ENCODE measurements around the gene C10orf105.

The C10orf105 gene

DNA sequence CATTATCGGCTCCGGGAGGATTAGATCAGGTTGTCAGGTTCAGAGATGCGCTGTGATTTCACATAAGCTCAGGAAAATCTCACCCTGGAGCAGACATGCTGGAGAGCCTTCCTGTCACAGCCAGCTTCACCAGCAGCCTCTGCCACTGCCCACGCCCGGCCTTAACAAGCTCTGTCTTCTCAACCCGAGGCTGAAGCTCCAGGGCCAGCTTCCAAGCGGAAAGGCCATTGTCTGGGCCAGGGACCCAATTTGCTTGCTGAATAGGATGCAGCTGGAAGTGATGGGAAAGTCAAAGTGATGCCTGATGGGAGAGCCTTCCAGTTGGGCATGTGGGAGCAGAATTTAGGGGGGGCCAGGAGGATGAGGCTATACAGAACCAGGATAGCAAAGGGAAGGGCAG is 36.3 kb downstream of the C10orf105 start:
- DNase-seq = peak in 15 of 58 donors; percentile 4 to 39 (median 16)

DNA sequence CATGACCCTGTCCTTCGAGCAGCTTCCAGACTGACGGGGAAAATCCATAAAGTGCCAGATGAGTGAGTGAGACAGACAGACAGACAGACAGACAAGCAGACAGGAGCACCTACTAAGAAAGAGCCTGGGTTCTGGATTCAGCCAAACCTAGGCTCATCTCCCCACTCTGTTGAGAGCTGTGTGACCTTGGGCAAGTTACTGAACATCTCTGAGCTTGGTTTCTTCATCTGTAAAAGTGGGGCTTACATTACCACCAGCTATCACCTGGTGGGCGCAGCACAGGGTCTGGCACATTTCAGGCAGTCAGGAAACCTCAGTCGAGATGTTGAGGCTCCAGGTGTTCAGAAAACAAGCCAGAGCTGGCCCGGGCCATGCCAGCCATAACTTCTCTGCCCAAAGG is 37.6 kb downstream of the C10orf105 start:
- DNase-seq = no peak

DNA sequence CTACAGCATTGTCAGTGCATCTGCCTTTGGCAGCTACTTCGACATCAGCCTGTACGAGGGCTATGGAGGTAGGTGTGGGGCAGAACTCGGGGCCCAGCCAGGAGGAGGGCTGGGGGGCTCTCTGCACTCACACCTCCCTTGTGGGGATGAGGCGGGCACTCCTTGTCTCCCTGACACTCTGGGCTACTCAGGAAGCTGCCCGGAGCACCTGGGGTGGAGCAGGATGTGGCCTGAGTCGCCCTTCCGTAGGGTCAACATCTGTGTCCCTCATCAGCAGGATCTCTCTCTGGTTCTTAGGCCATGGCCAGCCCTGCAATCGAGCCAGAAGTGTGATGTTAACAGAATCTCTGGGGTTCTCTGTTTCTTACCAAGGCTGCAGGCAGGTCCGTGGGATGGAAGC is 40.2 kb downstream of the C10orf105 start:
- DNase-seq = no peak

DNA sequence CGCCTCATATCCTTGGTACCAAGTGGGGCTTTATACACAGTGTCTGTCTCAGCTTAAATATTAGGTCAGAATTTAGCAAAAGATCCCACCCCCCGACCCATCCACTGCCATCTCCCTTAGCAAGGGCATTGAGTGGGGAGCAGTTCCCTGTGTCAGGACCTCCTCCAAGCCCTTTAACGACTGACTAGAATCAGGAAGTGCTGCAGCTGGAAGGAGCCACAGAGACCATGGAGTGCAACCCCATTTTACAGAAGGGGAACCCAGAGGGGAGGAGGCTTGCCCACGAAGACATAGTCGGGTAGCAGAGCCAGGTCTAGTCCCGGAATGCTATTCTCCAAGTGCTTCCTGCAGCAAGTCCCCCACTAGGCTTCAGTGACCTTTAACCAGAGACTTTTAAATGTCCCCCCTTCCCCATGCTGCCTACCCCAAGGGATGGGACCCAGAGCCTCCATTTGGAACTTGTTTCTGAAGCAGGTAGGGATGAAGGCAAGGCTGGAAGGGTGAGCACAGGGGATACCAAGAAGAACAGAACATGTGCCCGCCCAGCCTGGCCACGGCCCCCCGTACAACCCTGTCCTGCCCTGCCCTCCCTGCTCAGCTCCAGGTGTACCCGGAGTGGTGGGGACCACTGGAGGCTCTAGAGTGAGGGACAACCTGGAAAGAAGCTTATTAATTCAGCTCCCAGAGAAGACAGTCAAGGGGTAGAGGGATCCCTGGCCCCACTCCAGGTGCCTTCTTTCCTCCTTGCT is 41.3 kb downstream of the C10orf105 start:
- DNase-seq = no peak

DNA sequence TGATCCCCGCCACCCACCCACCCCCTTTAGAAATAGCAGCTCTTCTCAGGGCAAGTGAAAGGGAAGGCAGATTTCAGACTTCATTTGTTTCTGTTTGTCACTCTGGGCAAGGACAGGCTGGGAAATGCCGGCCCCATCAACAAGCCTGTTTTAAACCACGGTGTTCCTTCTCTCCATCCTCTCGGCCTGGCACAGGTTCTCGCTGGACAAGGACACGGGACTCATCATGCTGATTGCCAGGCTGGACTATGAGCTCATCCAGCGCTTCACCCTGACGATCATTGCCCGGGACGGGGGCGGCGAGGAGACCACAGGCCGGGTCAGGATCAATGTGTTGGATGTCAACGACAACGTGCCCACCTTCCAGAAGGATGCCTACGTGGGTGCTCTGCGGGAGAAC is 42.3 kb downstream of the C10orf105 start:
- no peak for DNase-seq

DNA sequence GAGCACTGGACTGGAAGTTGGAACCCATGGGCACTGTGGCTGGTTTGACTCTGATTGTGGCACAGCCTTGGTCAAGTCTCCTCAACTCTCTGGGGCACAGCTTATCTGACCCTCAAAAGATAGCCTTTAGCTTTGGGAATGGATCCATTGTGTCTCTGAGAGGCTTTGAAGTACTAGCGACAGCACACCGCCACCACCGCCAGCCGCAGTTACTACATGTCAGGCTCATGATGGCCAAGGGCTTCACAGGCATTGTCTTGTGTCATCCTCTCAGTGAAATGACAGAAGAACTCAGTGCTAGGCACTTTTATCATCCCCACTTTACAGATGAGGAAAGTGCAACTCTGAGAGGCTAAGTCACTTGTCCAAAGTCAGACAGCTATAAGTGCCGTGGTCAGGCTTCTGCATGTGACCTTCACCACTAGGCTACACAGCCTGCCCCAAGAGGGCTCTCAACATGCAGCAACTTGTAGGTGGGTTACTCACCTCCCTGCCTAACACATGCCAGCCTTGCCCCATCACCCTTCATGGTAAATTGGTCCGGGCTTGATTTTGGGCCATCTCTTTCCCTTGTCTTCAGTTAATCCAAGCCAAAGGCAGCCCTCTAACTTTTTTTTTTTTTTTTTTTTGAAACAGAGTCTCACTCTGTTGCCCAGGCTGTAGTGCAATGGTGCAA is 44.1 kb downstream of the C10orf105 start:
- no peak for DNase-seq

DNA sequence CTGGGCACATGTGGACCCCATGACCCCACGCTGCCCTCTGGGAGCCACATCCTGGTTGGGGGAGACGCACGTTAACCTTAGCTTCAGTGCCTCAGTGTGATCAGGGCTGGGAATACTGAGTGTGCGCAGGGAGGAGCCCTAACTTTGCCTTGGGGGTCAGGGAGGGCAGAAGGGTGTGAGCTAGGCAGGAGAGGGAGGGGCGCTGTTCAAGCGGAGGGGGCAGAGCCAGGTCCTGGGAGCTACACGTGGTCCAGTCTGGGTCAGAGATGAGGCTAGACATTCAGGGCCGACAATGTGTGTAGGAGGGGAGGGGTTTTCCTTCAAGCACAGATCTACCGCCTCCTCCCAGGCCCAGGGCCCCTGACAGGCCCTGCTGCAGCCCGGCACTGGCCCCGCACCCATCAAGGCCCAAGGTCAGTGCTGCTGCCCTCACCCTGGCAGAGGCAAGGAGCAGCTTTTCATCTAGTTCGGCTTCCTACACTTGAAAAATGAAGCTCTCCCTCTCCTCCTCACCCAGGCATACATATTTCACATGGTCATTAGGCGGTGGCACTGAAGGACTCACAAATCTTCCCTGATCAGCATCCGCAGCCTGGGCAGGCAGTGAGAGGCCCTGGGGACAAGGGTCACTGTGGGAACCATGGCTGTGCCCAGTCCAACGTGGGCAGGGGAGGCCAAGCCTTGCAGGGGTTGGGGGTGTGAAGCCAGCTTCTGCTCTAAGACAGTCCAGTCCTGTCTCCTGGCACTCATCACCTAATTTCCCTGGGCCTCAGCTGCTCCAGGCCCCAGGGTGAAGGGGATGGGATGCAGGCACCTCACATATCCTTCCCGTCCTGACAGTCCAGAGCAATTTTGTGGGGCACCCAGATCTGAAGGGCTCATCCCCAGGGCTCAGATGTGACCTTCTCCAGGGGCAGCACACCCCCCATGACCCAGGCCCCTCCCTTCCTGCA is 47.3 kb downstream of the C10orf105 start:
- no peak for DNase-seq

DNA sequence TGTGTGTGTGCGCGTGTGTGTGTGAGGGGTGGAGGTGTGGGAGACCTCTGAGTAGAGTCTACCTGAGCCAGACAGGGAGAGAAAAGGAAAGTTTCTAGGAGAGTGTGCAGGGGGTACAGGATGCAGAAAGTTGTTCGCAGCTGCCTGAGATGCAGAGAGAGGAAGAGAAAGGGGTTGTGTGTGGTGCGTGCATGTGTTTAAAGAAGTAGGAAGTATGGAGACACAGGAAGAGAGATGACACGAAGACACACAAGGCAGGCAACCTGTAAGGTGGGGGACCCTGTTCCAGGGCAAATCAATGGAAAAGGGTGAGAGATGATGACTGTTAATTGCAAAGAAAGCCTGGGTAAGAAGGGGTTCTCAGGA is 52.2 kb downstream of the C10orf105 start:
- DNase-seq = no peak

DNA sequence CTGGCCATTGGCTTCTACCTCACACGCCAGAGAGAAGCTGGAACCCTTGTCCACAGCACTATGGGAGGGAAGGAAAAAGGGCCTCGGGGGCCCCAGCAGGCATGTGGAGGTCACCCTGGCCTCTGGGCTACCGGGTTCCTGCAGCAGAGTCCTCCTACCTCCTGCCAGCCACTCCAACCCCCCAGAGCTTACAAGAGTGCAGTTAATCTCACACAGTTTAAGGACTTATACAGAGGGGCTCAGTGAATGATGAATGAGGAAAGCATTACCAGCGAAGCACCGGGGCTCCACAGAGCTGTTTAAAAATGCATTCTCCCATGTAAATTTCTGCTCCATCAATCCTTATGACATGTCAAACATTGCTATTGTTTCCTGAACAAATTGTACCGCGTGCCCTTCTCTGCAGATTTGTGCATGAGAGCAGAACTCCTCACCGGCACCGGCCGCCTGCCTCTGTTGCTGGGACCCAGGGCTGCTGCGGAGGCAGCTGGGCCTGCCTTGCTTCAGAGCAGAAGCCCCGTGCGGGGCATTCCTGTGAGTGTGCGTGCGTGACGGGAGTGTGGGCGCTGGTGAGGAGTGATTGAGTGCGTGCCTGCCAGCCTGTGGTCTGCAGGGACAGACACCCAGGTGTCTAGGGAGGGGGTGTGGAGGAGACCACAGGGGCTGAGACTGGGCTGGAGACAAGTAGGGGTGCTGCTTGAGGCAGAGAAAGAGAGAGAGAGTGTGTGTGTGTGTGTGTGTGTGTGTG is 52.8 kb downstream of the C10orf105 start:
- peak in 1 of 58 donors; percentile 21 for DNase-seq

DNA sequence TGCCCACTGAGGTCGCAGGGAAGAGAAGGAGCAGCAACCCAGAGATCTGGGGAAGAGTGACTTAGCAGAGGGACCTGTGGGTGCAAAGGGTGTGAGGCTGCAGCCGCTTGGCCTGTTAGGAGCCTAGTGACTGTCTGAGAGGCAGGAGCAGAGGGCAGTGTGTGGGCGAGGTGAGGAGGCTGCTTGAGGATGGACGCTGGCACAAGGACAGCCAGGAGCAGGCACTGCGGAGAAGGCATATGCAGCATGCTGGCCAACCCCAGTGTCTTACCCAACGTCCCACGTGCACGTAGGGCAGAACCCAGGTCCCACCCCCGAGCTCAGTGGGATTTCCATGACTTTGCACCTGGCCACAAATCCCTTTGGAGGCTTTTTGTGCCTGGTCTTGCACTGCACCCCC is 54.1 kb downstream of the C10orf105 start:
- DNase-seq = no peak

DNA sequence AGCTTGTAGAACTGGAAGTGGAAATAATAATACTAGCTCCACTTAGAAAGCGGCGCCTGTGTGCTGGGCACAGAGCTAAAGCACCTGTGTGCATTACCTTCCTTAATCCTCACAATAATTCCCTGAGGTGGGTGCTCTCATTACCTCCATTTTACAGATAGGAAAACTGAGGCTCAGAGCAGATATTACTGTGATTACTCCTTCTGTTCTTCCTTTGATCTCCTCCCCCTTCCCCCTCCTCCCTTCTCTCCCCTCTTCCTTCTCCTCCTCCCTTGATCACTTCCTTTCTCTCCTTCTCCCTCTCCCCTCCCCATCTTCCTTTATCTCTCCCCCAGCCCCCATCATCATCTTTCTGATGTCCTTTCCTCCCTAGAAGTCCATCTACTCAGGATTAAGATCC is 55.0 kb downstream of the C10orf105 start:
- no peak for DNase-seq

DNA sequence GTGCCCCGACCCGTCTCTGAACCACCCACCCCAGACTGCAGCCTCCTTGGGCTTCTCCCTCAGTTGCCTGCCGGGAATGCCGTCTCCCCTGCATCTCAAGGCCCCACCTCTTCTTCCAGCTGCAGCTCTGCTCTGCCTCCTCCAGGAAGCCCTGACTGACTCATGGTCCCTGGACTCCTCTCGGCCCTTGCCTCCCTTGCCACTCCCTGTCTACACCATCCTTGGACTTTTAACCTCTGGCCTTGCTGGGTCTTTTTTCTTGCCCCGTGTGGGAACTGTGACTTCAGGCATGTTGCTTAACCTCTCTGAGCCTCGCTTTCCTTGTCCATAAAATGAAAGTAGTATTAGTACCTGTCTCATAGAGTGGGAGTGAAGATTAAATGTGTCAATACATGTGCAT is 56.3 kb downstream of the C10orf105 start:
- no peak for DNase-seq

DNA sequence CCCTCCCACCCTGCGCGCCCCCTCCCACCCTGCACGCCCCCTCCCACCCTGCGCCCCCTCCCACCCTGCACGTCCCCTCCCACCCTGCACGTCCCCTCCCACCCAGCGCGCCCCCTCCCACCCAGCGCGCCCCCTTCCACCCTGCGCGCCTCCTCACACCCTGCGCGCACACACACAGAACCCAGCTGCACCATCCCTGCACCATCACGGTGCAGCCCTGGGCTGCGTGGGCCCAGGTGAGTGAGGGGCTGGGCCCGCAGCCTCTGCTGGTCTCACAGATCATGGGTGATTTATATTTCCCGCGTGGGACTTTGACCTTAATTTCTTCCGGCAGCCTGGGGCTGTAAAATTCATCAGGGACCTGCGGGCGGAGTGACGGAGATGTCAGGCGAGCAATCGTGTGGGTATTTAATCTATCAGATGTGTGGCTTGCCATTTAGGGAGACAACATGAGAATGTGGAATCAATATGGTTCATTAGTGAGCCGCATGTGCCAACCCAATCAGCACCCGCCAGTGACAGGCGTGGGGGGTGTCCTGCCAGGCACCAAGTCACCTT is 57.7 kb downstream of the C10orf105 start:
- DNase-seq = no peak

Measured in anterior cingulate cortex (tissue), 58 donors.